CD4-positive, alpha-beta T cell treated with Interleukin-4 for 1 hour (primary cell): ENCODE results near the gene CALCR.
"Not testable (repeated sequence)": the region's sequence is repeated elsewhere in the genome, so short reads cannot be mapped to it uniquely, and the experiment has no call there.

Experiments used
- DNase-seq, 2 donors: peaks; one replicate each; pipeline ENCODE4 v3.0.0-alpha.2; 2020 to 2022

The CALCR gene

GRCh38 chr7:93574646-93575554 is at the start of gene CALCR:
Gene CALCR, minus strand, starts transcription at chr7:93574724. Its CDS starts 87,743 bp downstream, at chr7:93486981.
- DNase-seq = no peak

GRCh38 chr7:93623816-93624215 is 49.3 kb upstream of the CALCR start:
- DNase-seq = no peak

GRCh38 chr7:93622036-93623033 is 47.8 kb upstream of the CALCR start:
- DNase-seq = no peak

GRCh38 chr7:93620864-93621263 is 46.3 kb upstream of the CALCR start:
- no peak for DNase-seq

- no peak for DNase-seq
Measured at GRCh38 chr7:93620057-93620456, 45.5 kb upstream of the CALCR start.

GRCh38 chr7:93601363-93601762 is 26.8 kb upstream of the CALCR start:
- no peak for DNase-seq

GRCh38 chr7:93594250-93594649 is 19.7 kb upstream of the CALCR start:
- no peak for DNase-seq

- DNase-seq = no peak
Measured at GRCh38 chr7:93592588-93593266, 18.2 kb upstream of the CALCR start.

GRCh38 chr7:93591224-93592050 is 16.9 kb upstream of the CALCR start:
- not testable (repeated sequence) for DNase-seq

GRCh38 chr7:93586479-93586865 is 11.9 kb upstream of the CALCR start:
- not testable (repeated sequence) for DNase-seq

- DNase-seq = not testable (repeated sequence)
Measured at GRCh38 chr7:93585694-93586478, 11.4 kb upstream of the CALCR start.

- DNase-seq = no peak
Measured at GRCh38 chr7:93579431-93579830, 4.9 kb upstream of the CALCR start.

GRCh38 chr7:93578762-93579161 is 4.2 kb upstream of the CALCR start:
- no peak for DNase-seq

GRCh38 chr7:93575555-93576399 is 1.3 kb upstream of the CALCR start:
- no peak for DNase-seq

GRCh38 chr7:93574269-93574645 is 267 bp downstream of the CALCR start:
- DNase-seq = no peak

- no peak for DNase-seq
Measured at GRCh38 chr7:93569189-93569588, 5.3 kb downstream of the CALCR start.

GRCh38 chr7:93566876-93567275 is 7.6 kb downstream of the CALCR start:
- DNase-seq = no peak

GRCh38 chr7:93563584-93563983 is 10.9 kb downstream of the CALCR start:
- DNase-seq = no peak

GRCh38 chr7:93562936-93563335 is 11.6 kb downstream of the CALCR start:
- no peak for DNase-seq

GRCh38 chr7:93562106-93562505 is 12.4 kb downstream of the CALCR start:
- DNase-seq = no peak
